AG09309 (cell line): Measurements from ENCODE around the gene AGAP3.

Source experiments
- DNase-seq: peaks from one replicate; pipeline ENCODE4 v3.0.0-alpha.2; 2010; ENCODE audit warnings: low read depth
- H3K4me3 ChIP-seq: 2 replicates; pipeline ENCODE4 v1.5.1; 2011; ENCODE audit warnings: mild to moderate bottlenecking, low read depth, low read length, moderate library complexity; ENCODE audit not compliant: control insufficient read depth
- CTCF ChIP-seq: IDR thresholded peaks from 2 replicates; pipeline ENCODE4 v1.5.1; 2011; ENCODE audit warnings: mild to moderate bottlenecking, low read depth, low read length, inconsistent platforms; ENCODE audit not compliant: insufficient read depth, control insufficient read depth; ENCODE audit errors: missing control alignments

Gene AGAP3

GRCh38 chr7:151103973-151104372 is 17.7 kb downstream of the AGAP3 start:
- TF ChIP-seq CTCF: no peak
- DNase-seq: no peak
- H3K4me3 ChIP-seq: no peak overlapping the region

- no peak overlapping the region for H3K4me3 ChIP-seq
Observed at GRCh38 chr7:151104411-151105235, 18.3 kb downstream of the AGAP3 start.

GRCh38 chr7:151107882-151108281 is 21.6 kb downstream of the AGAP3 start:
- no peak overlapping the region for H3K4me3 ChIP-seq
- no peak for TF ChIP-seq CTCF
- DNase-seq: no peak

More at GRCh38 chr7:151104411-151105235, 18.3 kb downstream of the AGAP3 start:
- TF ChIP-seq CTCF: no peak
- no peak for DNase-seq

GRCh38 chr7:151109094-151110048 is 23.1 kb downstream of the AGAP3 start:
- no peak for TF ChIP-seq CTCF
- H3K4me3 ChIP-seq: no peak overlapping the region
- DNase-seq: no peak

GRCh38 chr7:151110236-151110940 is 24.1 kb downstream of the AGAP3 start:
- H3K4me3 ChIP-seq: no peak overlapping the region
- no peak for TF ChIP-seq CTCF
- no peak for DNase-seq

GRCh38 chr7:151110941-151111645 is 24.8 kb downstream of the AGAP3 start:
- peak; percentile 95 for TF ChIP-seq CTCF

More at GRCh38 chr7:151110941-151111645, 24.8 kb downstream of the AGAP3 start:
- no peak overlapping the region for H3K4me3 ChIP-seq
- no peak for DNase-seq
